ENCODE measurements around the gene INTS4. TPM values are rescaled to one million over a fixed set of nuclear protein-coding genes. Genes with fewer than 3 reads are reported as not detected.
"Not testable (repeated sequence)": the region's sequence is repeated elsewhere in the genome, so short reads cannot be mapped to it uniquely, and the experiment has no call there.

The INTS4 gene
- polyA plus RNA-seq, 1 donor from 2014 or later, result 34.6 TPM

DNA sequence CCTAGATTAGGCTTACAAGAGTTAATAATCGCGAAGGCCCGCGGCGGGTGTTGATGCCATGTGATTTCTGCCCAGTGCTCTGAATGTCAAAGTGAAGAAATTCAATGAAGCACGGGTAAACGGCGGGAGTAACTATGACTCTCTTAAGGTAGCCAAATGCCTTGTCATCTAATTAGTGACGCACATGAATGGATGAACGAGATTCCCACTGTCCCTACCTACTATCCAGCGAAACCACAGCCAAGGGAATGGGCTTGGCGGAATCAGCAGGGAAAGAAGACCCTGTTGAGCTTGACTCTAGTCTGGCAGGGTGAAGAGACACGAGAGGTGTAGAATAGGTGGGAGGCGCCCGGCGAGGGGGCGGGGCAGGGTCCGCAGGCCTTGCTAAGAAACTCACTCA lies 108.1 kb downstream of the INTS4 start:
- H3K27ac Mint-ChIP-seq, result no peak overlapping the region
- H3K4me3 Mint-ChIP-seq, result no peak overlapping the region
- H3K36me3 Mint-ChIP-seq, result peaks cover 15% of the 10 kb centered on the region
- no peaks in the 10 kb centered on the region for H3K27me3 Mint-ChIP-seq
- no peaks in the 10 kb centered on the region for H3K9me3 Mint-ChIP-seq
- H3K4me1 Mint-ChIP-seq, result no peaks in the 10 kb centered on the region

DNA sequence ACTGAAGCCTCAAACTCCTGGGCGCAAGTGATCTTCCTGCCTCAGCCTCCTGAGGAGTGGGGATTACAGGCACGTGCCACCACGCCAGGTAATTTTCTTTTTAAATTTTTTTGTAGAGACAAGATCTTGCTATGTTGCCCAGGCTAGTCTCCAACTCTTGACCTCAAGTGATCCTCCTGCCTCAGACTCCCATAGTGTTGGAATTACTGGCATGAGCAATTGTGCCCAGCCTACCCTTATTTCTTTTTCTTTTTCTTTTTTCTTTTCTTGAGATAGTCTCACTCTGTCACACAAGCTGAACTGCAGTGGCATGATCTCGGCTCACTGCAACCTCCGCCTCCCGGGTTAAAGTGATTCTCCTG lies 109.7 kb downstream of the INTS4 start:
- H3K9me3 Mint-ChIP-seq, result no peaks in the 10 kb centered on the region
- no peaks in the 10 kb centered on the region for H3K27me3 Mint-ChIP-seq
- H3K4me1 Mint-ChIP-seq, result peaks cover 0 to 5% (median 4%) of the 10 kb centered on the region in 3 donors
- H3K27ac Mint-ChIP-seq, result no peak overlapping the region
- peaks cover 13% of the 10 kb centered on the region for H3K36me3 Mint-ChIP-seq
- H3K4me3 Mint-ChIP-seq, result no peak overlapping the region

DNA sequence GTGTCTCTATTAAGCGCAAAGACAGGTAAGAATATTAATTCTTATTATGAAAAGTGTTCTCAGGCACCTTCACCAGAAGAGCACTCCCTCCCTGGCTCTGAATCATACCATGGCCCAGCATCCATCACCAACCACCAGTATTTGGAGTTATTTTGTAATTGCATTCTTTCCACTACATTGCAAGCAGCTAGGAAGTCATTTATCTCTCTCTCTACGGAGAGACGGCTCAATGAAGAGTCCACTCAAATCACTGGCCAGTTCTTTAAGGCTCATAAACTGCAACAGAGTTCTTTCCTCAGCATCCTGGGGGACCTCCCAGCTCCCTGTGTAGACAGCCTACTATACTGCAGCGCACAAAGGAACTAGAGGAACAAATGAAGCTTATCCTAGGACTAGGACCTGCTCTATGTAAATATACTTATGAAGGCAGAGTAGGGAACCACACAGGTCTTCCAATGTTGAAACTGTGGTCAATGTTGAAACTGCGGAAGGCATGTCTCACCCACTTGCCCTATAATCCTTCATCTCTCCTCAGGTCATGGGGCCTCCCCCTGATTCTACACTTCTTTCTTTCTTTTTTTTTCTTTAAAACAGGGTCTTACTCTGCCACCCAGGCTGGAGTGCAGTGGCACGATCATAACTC lies 110.2 kb downstream of the INTS4 start:
- H3K36me3 Mint-ChIP-seq, result peaks cover 10% of the 10 kb centered on the region
- peak overlapping the region in 1 of 4 donors; percentile 10 for H3K4me3 Mint-ChIP-seq
- H3K4me1 Mint-ChIP-seq, result peaks cover 0 to 10% (median 9%) of the 10 kb centered on the region in 3 donors
- no peaks in the 10 kb centered on the region for H3K27me3 Mint-ChIP-seq
- H3K27ac Mint-ChIP-seq, result no peak overlapping the region
- no peaks in the 10 kb centered on the region for H3K9me3 Mint-ChIP-seq

DNA sequence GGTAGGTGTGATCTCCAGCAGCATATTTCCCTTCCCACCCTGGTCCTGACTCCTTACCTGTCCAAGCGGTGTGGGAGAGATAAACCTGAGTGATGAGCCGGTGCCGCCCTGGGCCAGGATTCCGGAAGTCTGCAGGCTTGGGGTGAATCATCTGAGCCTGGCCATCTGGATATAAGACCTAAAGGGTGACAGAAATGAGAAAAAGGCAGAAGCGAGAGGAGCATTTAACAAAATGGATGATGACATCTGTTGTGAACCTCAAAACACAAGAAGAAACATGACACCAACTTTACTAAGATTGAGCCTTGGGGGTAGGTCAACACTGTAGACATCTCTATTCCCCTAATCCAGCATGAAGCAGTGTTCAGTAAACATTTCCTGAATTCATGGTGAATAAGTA lies 110.7 kb downstream of the INTS4 start:
- Mint-ChIP-seq H3K27ac (no peak overlapping the region), H3K4me1 (peaks cover 0 to 12% (median 11%) of the 10 kb centered on the region in 3 donors), H3K27me3 (no peaks in the 10 kb centered on the region), H3K4me3 (no peak overlapping the region), H3K9me3 (no peaks in the 10 kb centered on the region), H3K36me3 (peaks cover 10% of the 10 kb centered on the region)

DNA sequence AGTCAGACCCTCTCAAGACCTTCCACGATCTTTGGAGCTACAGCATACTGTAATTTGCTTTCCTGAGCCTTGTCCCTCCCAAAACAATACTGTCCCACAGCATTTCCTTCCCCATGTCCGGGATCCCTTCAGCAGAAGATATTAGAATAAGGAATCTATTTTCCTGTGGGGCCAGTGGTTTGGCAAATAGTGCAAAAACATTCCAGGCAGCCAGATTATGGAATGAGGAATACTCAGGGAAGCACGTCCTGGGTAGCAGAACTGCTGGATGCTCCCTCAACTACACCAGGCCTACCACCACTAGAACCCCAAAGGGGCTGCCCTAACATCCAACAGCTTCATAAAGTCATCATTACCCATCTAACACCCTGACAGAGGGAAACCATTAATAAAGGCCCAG lies 112.1 kb downstream of the INTS4 start:
- Mint-ChIP-seq H3K4me3 (no peak overlapping the region), H3K4me1 (peaks cover 0 to 12% (median 11%) of the 10 kb centered on the region in 3 donors), H3K9me3 (no peaks in the 10 kb centered on the region), H3K36me3 (peaks cover 6% of the 10 kb centered on the region), H3K27ac (no peak overlapping the region), H3K27me3 (no peaks in the 10 kb centered on the region)

DNA sequence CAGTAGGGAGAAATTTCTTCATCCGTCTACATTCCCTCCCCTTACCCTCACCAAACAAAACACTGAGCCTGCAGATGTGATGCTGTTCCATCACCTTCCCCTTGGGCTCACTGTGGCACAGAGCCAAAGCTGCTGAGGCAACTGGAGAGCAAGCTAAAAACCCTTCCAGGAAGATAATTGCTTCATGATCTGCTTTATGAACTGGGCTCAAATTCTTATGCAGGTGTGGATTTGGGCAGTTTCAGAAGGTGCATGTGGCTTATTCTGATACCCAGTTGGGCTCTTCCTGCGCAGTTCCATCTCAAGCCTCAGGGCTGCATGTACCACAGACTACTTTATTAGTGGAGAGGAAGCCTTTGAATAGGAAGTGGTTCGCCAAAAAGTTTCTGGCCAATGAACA lies 115.2 kb downstream of the INTS4 start:
- no peaks in the 10 kb centered on the region for H3K9me3 Mint-ChIP-seq
- no peak overlapping the region for H3K27ac Mint-ChIP-seq
- H3K4me3 Mint-ChIP-seq, result no peak overlapping the region
- H3K36me3 Mint-ChIP-seq, result peaks cover 8% of the 10 kb centered on the region
- H3K27me3 Mint-ChIP-seq, result no peaks in the 10 kb centered on the region
- H3K4me1 Mint-ChIP-seq, result peaks cover 0 to 12% (median 11%) of the 10 kb centered on the region in 3 donors

DNA sequence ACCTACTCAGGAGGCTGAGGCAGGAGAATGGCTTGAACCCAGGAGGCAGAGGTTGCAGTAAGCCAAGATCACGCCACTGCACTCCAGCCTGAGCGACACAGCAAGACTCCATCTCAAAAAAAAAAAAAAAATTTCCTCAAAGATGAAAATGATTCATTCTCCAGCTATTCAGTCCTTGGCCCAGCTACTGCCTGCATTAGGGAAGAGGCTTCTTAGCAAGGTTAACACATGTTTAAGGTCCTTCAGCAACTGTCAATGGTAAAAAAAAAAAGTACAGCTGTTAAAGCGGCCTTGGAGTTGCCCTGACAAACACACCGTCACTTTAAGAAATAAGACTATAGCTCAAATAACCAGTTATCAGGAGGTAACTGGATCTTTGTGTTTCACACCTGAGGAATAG lies 116.2 kb downstream of the INTS4 start:
- H3K9me3 Mint-ChIP-seq, H3K27me3 Mint-ChIP-seq, H3K27ac Mint-ChIP-seq, H3K36me3 Mint-ChIP-seq, H3K4me3 Mint-ChIP-seq: not testable (repeated sequence)
- peaks cover 0 to 12% (median 11%) of the 10 kb centered on the region in 3 donors for H3K4me1 Mint-ChIP-seq

DNA sequence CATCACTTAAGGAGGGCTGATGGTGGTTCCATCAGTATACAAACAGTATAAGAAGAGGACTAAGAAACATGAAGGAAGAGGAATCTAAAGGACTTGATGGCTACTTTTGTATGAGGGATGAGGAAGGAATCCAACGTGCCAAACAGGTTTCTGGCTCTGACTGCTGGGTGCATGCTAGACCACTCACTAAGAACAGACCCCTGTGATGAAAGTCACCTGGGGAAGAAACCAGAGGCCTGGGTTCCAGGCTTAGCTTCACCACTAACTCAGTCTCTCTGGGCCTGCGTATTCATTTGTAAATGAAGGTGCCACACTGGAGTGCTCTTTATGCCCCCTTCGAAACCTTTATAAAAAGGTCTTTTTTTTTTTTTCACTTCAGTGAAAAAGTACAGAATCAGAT lies 118.4 kb downstream of the INTS4 start:
- Mint-ChIP-seq H3K9me3 (no peaks in the 10 kb centered on the region), H3K27me3 (no peaks in the 10 kb centered on the region), H3K36me3 (peaks cover 8% of the 10 kb centered on the region), H3K27ac (no peak overlapping the region), H3K4me1 (peaks cover 0 to 12% (median 11%) of the 10 kb centered on the region in 3 donors), H3K4me3 (no peak overlapping the region)

DNA sequence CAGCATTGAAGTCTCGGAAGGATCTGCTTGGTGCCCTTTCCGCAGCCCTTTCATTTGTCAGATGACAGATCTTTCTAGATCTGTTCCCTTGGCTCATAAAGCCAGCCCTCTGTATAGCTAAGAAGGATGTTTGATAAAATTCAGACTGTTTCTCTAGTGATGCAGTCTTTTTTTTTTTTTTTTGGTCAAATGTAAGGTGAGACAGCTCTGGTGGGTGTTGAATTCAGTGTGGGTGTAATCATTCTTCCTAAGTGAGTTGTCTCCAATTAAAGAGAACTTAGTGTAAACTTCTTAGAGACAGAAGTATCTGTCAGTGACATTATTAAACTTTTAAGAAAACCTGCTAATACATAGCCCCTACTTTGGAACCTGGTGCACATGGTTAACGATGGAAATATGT lies 120.3 kb downstream of the INTS4 start:
- peaks cover 0 to 2% (median 0%) of the 10 kb centered on the region in 3 donors for H3K4me1 Mint-ChIP-seq
- peaks cover 8% of the 10 kb centered on the region for H3K36me3 Mint-ChIP-seq
- no peaks in the 10 kb centered on the region for H3K9me3 Mint-ChIP-seq
- no peak overlapping the region for H3K4me3 Mint-ChIP-seq
- H3K27ac Mint-ChIP-seq, result no peak overlapping the region
- H3K27me3 Mint-ChIP-seq, result no peaks in the 10 kb centered on the region

DNA sequence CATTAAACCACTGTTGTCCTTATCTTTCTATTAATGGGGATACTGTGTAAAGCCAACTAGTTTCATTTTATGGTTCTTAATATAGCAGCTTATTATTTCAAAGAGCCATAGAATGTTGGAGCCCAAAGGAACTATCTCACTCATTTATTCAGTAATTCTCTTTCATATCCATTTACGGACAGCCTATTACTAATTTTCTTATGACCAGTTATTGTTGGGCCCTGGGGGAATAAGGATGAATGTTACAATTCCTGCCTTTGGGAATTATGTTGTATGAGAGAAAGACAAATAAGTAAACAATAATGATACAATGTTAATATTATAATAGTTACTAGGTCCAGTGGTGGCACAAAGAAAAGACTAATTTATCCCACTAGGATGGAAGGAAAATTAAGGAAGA lies 121.1 kb downstream of the INTS4 start:
- Mint-ChIP-seq H3K27me3 (no peaks in the 10 kb centered on the region), H3K4me3 (no peak overlapping the region), H3K27ac (no peak overlapping the region), H3K4me1 (no peaks in the 10 kb centered on the region), H3K36me3 (peaks cover 8% of the 10 kb centered on the region), H3K9me3 (no peaks in the 10 kb centered on the region)

DNA sequence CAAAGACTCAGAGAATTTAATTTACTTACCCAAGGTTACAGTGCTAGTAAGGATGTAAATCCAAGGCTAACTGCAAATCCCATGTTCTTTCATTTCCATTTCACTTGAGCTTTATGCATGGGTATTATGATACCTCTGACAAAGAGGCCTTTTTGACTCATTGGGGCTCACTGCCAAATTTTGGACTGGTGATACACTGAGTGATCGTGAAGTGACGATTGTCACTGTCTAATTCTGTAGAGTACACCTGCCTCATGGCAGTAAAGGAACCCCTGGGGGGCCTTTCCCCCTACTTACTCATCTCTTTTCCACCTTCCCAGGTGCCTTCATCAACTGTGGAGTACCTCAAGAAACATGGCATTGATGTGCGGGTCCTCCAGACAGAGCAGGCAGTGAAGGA lies 122.6 kb downstream of the INTS4 start:
- Mint-ChIP-seq H3K4me1 (peaks cover 0 to 1% (median 0%) of the 10 kb centered on the region in 3 donors), H3K27me3 (no peaks in the 10 kb centered on the region), H3K4me3 (no peak overlapping the region), H3K36me3 (peaks cover 8% of the 10 kb centered on the region), H3K27ac (no peak overlapping the region), H3K9me3 (no peaks in the 10 kb centered on the region)

DNA sequence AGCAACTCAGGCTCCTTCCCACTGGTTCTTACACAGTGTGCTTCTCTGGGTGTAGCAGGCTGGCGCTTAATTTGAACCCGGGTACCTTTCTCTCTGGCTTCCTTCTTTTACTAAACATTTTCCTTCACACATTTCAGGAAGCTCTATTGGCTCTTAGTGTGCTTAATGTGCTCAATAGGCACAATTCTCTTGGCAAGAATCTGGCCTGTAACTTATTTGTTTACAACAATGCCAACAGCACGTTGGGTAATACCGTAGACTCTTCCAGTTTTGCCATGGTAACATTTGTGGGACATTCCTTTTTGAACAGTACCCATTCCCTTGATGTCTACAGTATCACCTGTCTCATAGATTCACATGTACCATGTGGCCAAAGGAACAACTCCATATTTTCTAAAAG lies 125.7 kb downstream of the INTS4 start:
- Mint-ChIP-seq H3K27ac (no peak overlapping the region), H3K9me3 (no peaks in the 10 kb centered on the region), H3K27me3 (no peaks in the 10 kb centered on the region), H3K36me3 (peaks cover 6% of the 10 kb centered on the region), H3K4me3 (no peak overlapping the region), H3K4me1 (peaks cover 0 to 1% (median 0%) of the 10 kb centered on the region in 3 donors)

DNA sequence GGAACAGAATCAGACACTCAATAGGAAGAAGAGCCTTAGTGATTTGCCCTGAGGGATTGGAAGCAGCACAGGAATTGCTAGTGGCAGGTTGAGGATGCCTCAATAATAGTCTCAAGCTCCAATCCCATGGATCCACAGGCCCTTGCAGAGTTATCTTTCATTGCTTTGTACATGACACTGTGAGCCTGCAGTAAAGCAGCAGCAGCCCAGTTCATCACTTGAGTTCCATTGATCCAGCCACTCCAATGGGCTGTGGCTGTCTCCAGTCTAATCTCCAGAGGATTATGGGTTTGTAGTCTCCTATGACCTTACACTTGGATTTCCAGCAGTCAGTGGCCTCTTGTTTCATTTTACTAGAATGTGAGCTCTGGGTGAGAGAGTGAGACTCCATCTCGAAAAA lies 128.1 kb downstream of the INTS4 start:
- H3K36me3 Mint-ChIP-seq, result peaks cover 3% of the 10 kb centered on the region
- no peaks in the 10 kb centered on the region for H3K9me3 Mint-ChIP-seq
- H3K27ac Mint-ChIP-seq, result no peak overlapping the region
- H3K27me3 Mint-ChIP-seq, result no peaks in the 10 kb centered on the region
- no peak overlapping the region for H3K4me3 Mint-ChIP-seq
- H3K4me1 Mint-ChIP-seq, result peaks cover 0 to 1% (median 0%) of the 10 kb centered on the region in 3 donors

DNA sequence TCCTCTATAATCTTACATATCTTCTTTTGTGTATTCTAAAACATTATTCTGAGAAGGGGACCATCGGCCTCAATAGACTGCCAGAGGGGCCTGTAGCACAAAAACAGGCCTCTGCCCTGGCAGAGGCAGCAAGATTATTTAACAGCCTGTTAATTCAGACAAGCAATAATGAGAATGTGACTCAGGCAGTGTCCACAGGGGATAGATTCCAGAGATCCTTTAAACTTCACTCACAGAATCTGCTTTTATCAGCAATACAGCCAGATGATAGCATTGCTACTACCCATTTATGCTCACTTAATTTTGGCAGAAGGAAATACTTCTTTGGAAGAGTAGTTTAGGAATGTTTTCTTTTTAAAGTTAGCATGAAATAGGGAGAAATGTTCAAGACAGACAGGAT lies 128.7 kb downstream of the INTS4 start:
- Mint-ChIP-seq H3K4me1 (peaks cover 0 to 1% (median 0%) of the 10 kb centered on the region in 3 donors), H3K4me3 (no peak overlapping the region), H3K27ac (no peak overlapping the region), H3K9me3 (no peaks in the 10 kb centered on the region), H3K36me3 (peaks cover 2% of the 10 kb centered on the region), H3K27me3 (no peaks in the 10 kb centered on the region)

DNA sequence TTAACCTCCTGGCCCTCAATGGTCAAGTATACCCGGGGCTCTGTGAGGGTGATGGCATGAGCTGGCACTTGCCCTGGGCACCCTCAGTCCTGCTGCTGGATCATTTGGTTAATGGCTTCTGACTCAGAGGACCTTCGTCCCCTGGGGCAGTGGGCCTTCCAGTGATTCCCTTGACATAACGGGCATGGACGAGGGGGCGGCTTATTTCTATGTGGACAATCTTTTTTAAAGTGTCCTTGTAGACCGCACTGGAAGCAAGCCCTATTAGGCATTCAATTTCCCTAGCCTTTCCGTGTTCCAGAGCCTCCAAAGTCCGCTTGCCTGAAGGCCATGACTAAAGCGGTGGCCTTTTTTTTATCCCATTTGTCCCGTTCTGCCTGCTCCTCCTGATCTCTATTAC lies 133.0 kb downstream of the INTS4 start:
- H3K27ac Mint-ChIP-seq, H3K4me3 Mint-ChIP-seq, H3K27me3 Mint-ChIP-seq, H3K9me3 Mint-ChIP-seq, H3K36me3 Mint-ChIP-seq, H3K4me1 Mint-ChIP-seq: not testable (repeated sequence)

DNA sequence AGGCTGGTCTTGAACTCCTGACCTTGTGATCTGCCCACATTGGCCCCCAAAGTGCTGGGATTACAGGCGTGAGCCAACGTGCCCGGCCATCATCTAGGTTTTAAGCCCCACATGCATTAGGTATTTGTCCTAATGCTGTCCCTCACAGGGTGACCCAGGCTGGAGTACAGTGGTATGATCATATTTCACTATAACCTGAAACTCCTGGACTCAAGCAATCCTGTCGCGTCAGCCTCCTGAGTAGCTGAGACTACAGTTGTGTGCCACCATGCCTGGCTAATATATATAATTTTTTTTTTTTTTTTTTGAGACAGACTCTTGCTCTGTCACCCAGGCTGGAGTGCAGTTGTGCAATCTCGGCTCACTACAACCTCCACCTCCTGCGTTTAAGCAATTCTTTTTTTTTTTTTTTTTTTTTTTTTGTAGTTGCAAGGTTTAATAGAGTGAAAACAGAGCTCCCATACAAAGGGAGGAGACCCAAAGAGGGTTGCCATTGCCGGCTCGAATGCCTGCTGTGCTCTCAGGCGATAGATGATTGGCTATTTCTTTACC lies 136.5 kb downstream of the INTS4 start:
- not testable (repeated sequence) for H3K4me1 Mint-ChIP-seq, H3K4me3 Mint-ChIP-seq, H3K27me3 Mint-ChIP-seq, H3K27ac Mint-ChIP-seq, H3K36me3 Mint-ChIP-seq
- H3K9me3 Mint-ChIP-seq, result peaks cover 5 to 15% (median 13%) of the 10 kb centered on the region in 3 donors
